IPS-11a (cell line): ENCODE results near the gene MEIS3.
"Not testable (repeated sequence)": the region's sequence is repeated elsewhere in the genome, so short reads cannot be mapped to it uniquely, and the experiment has no call there.

Experiments
- H3K4me3 ChIP-seq: one replicate; pipeline ENCODE4 v1.5.1; 2013; ENCODE audit warnings: low read depth, low read length, control low read depth

The MEIS3 gene

GRCh38 chr19:47417107-47417745 is 2.1 kb downstream of the MEIS3 start:
- no peak overlapping the region for H3K4me3 ChIP-seq

GRCh38 chr19:47416643-47416985 is 2.7 kb downstream of the MEIS3 start:
- no peak overlapping the region for H3K4me3 ChIP-seq

DNA sequence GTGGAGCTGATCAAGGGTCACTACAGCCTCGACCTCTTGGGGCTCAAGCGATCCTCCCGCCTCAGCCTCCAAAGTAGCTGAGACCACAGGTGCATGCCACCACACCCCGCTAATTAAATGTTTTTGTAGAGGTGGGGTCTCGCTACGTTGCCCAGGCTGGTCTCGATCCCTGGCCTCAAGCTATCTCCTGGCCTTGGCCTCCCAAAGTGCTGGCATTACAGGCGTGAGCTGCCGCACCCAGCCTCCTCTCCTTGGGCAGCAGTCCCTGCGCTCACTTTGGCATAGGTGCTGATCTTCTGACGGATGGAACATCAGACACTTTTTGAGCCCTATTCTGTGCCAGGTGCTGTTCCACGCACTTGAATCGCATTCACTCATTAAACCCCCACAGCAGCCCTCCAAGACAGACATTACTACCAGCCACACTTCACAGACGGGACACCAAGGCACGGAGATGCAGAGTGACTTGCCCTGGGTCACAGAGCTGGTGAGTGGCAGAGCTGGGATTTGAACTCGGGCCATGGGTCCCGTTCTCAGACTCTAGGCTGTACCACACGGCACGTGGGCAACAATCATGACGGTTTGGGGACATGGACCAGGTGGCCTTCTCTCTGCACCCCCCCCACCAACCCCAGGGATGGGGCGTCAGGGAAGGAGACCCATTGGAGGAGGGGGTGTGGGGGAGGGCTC is 3.2 kb downstream of the MEIS3 start:
- H3K4me3 ChIP-seq, result no peak overlapping the region

DNA sequence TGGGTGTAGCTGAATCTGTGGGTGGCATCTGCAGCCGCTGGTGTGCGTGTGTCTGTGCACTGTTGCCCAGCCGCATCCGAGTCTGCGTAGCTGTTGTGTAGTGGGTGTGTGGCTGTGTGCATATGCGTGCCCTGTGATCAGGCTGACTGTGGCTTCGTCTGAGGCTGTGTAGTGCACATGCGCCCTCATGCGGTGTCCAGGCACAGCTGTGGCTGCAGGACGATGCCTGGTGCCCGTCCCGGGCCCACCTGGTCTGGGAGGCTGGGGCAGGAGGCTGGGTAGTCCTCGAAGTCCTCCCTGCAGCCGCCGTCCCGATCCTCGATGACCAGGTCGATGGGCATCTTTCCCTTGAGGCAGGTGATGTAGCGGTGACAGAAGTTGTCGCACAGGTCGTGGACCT is 4.9 kb downstream of the MEIS3 start:
- H3K4me3 ChIP-seq, result no peak overlapping the region

DNA sequence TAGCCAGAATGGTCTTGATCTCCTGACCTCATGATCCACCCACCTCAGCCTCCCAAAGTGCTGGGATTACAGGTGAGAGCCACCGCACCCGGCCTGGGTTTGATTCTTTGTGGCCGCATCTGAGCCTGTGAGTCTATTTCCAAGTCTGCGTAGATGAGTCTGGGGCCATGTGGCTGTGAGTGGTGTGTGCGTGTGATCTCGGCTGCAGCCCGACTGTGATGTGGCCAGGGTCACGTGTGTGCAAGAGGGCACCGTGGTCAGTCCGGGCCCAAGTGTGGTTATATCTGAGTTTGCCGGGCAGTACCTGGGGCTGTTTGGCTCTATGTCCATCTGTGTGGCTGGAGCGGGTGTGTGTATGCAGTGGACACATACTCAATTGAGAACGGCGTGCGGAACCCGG is 5.4 kb downstream of the MEIS3 start:
- H3K4me3 ChIP-seq, result no peak overlapping the region

DNA sequence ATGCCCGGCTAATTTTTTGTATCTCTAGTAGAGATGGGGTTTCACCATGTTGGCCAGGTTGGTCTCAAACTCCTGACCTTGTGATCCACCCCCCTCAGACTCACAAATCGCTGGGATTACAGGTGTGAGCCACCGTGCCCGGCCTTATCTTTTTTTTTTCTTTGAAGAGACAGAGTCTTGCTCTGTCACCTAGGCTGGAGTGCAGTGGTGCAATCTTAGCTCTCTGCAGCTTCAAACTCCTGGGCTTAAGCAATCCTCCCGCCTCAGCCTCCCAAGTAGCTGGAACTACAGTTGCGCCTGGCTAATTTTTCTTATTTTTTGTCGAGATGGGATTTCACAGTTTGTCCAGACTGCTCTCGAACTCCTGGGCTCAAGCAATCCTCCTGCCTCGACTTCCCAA is 7.6 kb downstream of the MEIS3 start:
- not testable (repeated sequence) for H3K4me3 ChIP-seq

GRCh38 chr19:47411101-47411500 is 8.2 kb downstream of the MEIS3 start:
- H3K4me3 ChIP-seq, result no peak overlapping the region

- no peak overlapping the region for H3K4me3 ChIP-seq
Measured at GRCh38 chr19:47408156-47408938, 11.0 kb downstream of the MEIS3 start.

DNA sequence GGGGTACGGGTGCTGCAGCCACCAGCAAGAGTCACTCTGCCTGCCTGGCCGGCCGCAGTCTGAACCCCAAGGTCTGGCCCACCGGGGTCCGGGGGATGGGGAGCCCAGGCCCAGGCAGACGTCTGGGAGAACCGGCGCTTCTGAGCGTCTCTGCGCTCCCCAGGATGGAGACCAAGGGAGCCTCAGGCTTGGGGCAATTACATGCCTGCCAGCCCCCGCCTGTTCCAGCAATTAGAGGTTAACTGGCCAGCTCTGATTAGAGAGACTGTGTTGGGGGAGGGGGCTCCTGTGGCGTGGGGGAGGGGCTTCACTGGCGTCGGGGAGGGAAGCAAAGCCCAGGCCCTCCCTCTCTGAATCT is 11.9 kb downstream of the MEIS3 start:
- no peak overlapping the region for H3K4me3 ChIP-seq

- H3K4me3 ChIP-seq, result no peak overlapping the region
Measured at GRCh38 chr19:47406711-47407416, 12.5 kb downstream of the MEIS3 start.

GRCh38 chr19:47405854-47406417 is 13.4 kb downstream of the MEIS3 start:
- H3K4me3 ChIP-seq, result no peak overlapping the region

DNA sequence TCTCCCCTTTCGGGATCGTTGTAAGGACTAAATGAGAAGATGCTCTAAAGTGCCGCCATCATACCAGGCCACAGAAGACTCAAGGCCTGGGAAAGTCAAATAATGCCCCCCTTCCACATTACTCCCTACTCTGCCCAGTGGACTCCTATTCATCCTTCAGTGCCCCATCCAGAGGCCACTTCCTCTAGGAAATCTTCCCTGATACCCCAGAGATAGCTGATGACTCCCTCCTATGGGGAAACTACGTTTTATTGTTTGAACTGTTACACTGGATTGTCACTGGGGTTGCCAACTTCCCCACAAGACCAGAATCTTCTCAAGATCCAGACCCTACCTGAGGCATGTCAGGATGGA is 14.2 kb downstream of the MEIS3 start:
- no peak overlapping the region for H3K4me3 ChIP-seq

DNA sequence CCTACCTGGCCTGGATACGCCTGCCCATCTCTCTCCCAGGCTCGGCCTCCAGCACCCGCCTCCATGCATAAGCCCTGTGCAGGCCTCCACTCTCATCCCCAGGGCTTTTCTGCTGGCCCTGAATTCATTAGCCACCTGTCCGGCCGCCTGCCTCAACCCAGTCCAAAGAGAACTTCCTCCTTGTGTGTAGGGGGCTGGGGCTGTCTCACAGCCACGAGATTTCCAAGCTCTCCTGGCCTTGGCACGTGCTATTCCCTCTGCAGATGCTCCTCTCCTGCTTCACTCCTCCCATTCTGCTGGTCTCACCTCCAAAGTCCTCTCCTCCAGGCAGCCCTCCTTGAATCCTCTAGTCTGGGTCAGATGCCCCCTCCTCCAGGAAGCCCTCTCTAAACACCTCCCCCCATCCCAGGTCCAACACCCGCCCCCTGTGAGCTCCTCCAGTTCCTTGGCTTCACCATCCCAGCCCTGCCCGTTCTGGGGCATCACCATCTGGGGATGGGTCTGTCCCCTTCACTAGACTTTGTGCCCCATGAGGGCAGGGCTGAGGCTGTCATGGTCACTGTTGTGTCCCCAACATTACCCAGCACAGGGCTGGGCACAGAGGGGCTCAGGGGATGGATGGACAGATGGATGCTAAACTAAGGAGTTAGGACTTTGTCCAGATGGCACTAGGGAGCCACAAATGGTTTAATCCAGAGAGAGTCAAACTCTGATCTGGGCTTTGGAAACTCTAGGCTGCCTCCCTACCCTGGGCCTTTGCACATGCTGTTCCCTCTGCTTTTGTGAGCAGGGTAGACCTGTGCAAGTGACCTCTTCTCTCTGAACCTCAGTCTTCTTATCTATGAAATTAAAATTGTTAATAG is 14.8 kb downstream of the MEIS3 start:
- no peak overlapping the region for H3K4me3 ChIP-seq

DNA sequence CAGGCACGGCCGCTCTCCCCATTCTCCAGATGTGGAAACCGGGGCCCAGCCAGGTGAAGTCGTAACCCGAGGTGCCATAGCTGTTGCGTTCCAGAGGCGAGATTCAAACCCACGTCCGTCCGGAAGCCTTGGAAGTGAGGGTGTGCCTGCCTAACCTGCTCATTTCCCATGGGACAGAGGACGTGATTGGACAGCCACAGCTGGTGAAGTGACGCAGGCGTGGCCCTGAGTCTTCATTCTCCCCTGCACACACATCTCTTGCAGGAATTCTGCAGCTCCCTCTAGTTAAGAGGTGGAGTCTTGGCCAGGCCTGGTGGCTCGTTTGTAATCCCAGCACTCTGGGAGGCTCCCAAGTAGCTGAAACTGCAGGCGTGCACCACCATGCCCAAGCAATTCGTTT is 16.8 kb downstream of the MEIS3 start:
- H3K4me3 ChIP-seq, result no peak overlapping the region

GRCh38 chr19:47398707-47399597 is 20.4 kb downstream of the MEIS3 start:
- H3K4me3 ChIP-seq, result no peak overlapping the region

DNA sequence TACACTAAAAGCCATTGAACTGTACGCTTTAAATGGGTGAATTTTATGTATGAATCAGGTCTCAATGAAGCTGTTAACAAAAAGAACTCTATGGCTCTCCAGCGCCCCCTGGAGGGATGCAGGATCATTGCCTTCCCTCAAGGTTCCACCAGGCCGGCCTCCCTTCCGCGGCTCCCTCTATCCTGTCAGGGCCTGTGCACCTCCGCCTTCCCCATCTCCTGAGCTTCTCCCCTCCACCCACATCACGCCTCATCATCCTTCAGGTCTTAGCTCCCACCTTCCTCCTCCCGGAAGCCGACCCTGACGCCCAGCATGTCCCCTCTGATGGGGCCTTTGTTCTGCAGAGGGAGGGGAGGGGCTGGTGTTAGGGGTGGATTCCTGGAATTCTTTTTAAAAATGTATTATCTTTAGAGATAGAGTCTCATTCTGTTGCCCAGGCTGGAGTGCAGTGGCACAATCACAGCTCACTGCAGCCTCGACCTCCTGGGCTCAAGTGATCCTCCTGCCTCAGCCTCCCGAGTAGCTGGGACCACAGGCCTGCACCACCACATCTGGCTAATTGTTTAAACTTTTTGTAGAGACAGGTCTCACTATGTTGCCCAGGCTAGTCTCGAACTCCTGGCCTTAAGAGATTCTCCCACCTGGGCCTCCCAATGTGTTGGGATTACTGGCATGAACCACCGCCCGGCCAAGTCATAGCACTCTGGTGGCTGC is 27.7 kb downstream of the MEIS3 start:
- H3K4me3 ChIP-seq, result no peak overlapping the region

DNA sequence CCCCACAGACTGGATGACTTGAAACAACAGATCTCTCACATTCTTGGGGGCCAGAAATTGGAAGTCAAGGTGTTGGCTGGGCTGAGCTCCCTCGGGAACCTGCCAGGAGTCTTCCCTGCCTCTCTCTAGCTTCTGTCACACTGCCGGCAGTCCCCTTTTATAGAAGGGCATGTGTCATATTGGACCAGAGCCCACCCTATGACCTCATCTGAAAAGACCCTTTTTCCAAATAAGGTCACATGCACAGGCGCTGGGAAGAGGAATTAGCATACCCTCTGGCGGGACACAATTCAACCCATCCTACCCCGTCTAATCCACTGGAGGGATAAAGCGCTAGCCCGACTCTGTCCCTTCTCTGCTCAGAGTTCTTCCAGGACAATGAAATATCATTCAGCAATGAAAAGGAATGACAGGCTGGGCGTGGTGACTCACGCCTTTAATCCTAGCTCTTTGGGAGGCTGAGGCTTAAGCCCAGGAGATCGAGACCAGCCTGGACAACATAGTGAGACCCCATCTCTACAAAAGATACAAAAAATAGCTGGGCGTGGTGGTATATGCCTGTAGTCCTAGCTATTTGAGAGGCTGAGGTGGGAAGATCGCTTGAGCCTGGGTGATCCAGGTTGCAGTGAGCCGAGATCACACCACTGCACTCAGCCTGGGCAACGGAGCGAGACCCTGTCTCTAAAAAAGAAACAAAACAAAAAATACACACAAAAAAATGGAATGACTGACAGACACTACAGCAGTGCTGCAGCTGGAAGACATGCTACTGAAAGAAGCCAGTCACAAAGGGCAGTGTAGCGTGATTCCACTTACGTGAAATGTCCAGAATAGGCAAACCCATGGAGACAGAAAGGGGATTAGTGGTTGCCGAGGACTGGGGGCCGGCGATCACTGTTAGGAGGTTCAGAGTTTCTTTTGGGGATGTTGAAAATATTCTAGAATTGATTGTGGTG is 28.5 kb downstream of the MEIS3 start:
- H3K4me3 ChIP-seq, result no peak overlapping the region

DNA sequence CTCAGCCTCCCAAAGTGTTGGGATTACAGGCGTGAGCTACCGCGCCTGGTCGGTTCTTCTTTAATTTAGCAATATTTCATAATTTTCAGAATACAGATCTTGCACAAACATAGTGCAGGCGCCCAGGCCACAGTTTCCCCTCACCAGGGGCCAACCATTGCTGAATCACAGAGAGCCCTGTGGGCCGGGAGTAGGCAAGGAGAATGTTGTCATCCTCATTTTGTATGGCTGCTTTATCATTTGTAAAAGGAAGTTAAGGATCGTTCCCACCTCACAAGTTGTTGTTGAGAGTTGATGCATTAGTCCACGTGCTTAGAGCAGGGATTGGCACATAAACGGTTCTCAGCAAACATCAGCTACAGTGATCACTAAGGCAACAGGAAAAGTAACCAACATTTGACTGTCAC is 30.2 kb downstream of the MEIS3 start:
- H3K4me3 ChIP-seq, result no peak overlapping the region
